GM19455 (cell line): ENCODE measurements around the gene AFAP1.

ENCODE experiments used
- ATAC-seq: cut with Tn5 transposase; IDR thresholded peaks from one replicate; pipeline ENCODE4 v1.9.1; 2021; ENCODE audit not compliant: unreplicated experiment

Gene AFAP1

DNA sequence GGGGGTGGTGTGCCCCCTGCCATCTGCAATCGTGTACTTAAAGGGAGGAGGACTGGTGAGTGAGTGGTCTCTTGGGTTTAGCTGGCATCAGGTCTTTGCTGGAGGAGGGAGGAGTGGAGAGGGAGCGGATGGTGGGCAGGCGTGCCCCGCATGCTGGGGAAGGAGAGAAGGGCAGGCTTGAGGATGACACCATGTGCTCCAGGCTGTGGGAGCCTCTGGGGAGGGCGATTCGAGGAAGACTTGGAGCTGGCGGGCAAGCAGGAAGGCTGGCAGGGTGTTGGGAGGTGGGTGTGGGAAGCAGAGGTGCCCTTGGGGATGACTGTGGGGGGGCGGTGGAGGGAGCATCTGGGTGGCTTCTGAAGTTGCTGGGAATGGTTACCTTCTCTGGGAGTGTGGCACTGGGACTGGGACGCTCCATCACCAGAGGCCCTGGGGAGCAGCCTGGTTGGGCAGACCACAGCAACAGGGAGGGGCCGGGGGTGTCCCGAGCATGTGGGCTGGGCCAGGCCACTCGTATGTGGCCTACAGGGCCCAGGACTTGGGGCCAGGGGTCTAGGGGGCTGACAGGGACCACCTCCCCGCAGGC, 30.8 kb upstream of the AFAP1 start:
- no peak for ATAC-seq

DNA sequence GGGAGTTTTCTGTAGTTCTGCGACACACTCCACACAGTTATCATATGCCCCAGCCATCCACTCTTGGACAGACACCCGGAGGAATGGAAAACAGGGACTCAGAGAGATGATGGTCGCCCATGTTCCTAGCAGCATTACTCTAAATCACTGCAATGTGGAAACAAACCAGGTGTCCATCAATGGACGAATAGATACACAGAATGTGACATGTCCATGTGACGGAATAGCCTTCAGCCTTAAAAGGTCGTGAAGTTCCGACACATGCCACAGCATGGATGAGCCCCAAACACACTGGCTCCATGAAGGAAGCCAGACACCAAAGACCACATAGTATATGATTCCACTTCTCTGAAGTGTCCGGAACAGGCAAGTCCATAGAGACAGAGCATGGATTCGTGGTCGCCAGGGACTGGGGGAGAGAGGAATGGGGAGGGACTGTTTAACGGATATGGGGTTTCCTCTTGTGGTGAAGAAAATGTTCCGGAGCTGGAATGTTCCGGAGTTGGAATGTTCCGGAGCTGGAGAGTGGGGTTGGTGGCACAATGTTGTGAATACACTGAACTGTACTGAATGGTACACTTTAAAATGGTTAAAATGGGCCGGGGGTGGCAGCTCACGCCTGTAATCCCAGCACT, 28.7 kb upstream of the AFAP1 start:
- ATAC-seq: no peak

DNA sequence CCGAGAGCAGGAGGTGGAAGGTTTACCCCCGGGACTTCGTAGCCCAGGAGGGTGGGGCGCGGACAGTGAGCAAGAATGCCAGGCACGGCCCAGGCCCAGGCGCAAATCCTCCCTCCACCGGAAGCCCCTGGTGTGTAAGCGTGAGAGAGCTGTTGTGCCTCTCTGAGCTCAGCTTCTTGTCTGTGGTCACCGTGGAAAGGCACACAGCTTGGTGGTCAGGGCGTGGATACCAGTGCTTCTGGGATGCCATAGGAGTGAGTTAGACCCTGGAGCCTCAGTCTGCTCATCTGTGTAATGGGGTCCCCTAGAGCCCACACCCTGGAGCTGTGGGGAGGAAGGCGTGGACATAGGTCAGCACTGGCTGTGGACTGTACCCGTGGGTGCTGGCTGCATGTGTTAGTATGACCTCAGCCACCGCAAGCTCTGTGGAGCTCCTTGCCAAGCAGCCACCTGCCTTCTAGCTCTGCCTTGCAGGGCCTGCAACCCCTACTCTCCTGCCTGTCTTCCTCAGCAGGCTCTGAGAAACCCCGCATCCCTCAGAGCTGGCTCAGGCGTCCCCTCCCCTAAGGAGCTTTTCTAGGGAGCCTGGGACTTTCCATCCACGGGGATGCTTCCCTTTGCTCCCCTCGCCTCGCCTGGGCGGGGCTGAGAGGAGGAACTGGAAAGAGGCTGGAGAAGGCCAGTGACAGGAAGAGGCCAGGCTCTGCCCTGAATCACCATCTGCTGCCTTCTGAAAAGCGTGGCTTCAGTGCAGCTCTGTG, 28.0 kb upstream of the AFAP1 start:
- ATAC-seq: no peak

DNA sequence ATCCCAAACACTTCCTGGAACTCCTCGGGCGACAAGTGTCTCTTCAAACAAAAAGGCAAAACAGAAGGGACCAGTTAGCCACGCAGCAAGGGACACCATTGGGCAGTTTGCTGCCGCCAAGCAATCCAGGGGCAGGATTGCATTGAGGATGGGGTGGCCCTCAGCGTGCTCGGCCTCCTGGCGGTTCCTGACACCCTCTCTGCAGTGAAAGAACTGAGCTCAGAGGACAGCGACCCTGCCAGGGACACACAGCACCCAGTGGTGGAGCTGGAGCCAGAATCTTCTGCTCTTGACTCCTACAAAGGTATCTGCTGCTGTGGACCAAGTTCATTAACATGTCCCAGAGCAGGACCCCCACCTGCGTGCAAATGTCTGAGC, 27.4 kb upstream of the AFAP1 start:
- no peak for ATAC-seq

DNA sequence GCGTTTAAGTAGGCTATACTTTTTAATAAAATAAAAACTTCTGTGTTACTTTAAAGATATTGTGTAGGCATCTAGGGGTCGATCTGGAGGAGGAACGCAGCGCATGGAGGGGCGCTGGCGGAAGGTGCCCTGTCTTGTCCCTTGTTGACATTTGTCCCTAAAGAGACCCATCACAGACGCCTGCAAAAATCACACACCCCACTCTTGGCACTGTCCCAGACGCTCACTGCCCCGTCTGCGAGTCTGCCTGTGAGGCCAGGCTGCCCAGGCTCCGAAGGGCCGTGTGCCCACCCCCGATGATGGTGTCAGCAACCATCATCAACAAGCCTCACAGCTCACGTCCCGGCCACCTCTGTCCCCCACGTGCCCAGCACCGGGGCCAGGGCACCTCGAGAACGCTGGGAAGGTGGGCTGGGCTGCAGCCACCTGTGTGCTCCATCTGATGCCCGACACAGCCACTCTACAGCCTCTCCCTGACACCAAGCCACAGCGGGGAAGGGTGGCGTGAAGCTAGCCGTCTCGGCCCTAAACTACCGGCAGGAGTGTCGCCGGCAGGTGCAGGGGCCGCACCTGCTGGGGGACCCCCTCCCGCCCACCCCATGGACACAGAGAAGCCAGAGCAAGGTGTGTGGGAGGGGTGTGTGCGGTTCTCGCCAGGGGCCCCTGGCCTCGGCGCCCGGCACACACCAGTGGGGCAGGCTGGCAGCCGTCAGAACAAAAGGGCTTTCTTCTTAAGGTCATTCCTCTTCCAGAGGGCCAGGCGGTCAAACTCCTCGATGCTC, 26.8 kb upstream of the AFAP1 start:
- ATAC-seq: no peak

DNA sequence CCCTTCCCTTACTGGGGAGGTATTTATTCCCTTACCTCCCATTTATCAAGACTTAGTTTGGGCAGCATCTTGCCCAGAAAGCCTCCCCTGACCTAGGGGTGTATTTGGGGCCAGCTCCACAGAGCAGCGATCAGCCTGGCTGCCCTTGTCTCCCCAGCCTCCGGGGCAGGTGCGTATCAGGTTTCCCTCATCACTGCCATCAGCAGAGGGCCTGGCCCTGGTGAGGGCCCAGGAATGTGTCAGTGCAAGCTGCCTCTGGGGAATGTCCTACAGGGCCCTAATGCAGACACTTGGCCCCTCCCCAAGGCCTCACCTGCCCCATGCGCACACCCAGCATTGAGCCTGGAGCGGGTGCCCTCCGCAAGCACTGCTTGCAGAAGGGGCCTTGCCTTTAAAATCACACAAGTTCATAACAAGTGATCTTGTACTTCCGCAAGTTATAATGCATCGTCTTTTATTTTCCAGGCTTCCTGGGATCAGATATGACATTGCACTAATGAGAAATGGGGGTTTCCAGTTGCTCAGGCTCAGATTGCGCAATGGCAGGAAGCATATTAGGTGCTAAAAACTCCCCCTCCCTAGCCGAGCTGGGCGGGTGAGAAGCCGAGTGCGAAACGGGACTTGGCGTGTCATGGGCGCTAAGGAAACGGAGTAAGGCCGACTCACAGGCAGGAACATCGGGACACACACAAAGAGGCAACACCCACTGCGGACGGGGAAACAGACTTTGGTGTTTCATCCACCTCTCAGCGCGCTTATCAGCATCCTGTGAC, 25.4 kb upstream of the AFAP1 start:
- no peak for ATAC-seq

DNA sequence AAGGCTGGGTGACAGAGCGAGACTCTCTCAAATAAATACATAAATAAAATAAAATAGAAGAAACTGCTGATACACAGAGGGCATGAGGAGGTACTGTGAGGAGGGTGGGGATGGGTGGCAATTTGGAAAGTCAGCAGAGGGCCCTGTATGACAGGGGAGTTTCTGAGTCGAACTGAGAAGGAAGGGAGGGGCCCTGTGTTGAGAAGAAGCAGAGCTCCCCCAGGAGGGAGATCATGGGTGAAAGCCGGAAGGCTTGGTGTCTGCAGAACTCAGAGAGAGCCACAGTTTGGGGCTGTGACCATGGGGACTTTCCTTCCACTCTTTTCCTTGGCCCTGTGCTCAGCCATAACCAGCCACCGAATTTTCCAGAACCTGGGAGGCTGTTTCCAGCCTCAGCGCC, 24.8 kb upstream of the AFAP1 start:
- no peak for ATAC-seq

DNA sequence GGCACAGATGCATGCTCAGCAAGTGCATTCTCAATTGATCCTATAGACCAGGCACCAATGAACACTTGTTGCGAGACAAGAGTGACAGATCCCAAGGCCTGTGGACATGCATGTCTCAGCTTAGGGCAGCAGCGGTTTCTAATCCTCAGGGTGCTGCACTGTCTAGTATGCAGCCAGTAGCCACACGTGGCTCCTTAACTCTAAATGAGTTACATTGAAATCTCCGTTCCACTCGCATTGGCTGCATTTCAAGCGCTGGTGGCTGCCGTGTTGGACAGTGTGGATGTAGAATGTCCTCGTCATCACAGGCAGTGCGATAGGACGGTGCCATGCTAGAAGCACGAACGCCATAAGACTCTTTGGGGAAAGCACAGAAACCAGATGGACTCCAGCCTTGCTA, 24.0 kb upstream of the AFAP1 start:
- no peak for ATAC-seq

DNA sequence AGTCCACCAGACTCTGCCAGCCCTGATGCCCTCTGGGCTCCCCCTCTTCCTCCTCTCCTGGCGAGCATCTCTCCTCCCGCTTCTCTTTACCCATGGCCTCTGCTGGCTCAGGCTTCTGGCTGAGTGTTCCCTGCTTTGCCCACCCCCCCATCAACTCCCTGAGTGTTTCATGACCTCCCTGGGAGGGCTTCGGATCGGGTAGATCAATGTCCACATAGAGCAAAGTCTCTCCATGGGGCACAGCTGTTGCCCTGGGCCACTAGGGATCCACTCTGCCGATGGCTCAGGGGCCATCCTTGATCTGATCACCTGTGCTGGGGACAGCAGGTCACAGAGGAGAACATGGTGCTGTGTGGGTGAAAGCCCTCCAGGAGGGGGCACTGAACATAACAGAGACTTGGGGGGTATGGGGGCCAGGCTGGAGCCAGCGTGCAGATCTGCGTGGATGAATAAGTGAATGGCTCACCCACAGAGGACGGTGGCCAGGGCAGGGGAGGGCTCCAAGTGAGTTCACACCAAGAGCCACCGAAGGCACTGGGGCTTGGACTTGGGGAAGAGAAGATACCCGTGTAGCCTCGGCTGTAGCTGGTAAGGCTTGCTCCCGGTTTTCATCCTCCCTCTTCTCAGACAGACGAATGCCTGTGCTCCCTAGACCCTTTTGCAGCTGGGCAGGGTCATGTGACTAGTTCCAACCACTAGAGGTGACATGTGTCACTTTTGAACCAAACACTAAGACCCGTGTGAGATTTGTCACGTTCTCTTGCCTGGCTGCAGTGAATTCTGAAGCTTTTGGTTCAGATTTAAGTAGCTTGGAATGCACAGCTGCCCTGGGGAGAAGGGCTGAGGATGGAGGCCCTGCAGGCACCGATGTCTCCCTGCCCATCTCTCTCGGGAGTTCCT, 23.2 kb upstream of the AFAP1 start:
- no peak for ATAC-seq

DNA sequence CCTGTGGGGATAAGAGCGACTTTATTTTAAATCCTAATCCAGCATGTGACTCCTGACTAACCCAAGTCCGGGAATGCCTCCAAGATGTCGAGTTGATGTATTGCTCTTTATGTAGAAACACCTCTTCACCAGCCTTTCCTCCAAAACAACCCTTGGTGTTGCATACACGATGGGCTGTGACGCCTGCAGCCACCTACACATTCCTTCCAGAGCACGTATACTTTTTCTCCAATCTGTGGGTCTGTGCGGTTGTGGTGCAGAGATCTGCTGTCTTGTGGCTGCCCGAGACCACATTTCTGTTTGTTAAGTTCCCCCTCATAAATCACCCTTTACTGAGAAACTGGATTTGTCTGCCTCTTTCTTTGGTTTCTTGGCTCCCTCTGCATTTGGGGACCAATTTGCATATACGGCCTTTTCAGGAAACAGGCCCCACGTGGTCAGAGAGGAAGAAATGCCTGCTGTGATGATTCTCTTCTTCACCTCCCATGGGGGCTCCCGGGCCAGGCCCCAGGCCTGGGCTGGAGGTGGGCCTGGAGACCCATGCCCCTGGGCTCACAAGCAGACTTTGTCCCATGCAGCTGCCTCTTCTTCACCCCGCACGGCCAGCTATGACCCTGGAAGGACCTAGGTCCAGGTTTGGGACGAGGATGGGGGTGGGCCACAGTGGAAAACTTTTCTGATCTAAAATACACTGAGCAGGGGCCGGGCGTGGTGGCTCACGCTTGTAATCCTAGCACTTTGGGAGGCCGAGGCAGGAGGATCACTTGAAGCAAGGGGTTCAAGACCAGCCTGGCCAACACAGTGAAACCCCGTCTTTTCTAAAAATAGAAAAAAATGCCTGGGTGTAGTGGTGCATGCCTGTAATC, 21.4 kb upstream of the AFAP1 start:
- ATAC-seq: no peak

DNA sequence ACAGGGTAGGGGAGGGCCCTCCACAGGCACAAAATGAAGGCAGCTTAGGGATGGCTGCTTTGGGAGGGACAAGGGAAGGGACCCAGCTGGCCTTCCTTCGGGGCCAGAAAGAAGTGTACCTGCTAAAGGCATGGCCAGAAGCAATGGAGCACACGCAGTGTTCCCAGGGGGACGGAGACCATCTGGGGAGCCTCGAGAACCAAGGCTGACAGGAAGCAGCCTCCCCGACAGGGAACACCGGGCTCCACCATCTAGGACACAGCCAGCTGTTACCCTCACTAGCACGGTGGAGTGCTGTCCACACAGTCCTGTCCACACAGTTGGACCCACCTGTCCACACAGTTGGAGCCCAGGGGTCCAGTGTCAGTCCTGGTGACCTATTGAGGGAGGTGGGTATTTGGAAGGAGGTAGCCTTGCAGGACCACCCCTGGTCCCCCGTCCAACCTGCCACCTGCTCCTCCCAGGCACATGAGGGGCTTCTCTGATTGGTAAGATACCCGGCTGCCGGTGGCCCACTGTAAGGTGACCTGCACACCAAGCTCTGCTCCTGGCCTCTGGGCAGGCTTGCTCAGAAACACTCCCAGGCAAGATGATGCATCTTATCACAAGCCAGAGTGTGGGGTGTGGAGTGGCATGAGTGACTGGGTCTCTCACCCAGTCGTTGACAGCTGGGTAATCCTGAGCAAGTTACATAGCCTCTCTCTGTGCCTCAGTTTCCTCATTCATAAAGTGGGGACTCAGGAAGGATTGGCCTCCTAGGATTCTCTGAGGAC, 20.5 kb upstream of the AFAP1 start:
- ATAC-seq: no peak

DNA sequence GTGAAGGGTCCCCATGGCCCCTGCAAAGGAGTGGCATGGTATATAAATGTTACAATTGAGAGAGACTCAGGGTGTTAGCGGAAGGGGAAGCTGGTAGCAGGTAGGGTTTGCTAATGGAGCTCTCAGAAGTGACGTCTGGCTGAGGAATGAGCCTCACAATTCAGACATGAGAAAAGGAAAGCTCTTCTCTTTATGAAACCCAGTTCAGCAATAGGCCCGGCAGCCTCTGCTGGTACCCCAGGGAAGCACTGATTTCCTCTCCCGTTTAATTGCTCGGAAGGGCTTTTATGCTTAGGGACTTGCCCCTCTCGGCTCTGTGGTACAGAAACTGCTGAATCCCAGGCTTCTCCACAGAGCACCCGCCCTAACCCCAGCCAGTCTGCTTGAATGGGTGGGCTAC, 19.4 kb upstream of the AFAP1 start:
- no peak for ATAC-seq

DNA sequence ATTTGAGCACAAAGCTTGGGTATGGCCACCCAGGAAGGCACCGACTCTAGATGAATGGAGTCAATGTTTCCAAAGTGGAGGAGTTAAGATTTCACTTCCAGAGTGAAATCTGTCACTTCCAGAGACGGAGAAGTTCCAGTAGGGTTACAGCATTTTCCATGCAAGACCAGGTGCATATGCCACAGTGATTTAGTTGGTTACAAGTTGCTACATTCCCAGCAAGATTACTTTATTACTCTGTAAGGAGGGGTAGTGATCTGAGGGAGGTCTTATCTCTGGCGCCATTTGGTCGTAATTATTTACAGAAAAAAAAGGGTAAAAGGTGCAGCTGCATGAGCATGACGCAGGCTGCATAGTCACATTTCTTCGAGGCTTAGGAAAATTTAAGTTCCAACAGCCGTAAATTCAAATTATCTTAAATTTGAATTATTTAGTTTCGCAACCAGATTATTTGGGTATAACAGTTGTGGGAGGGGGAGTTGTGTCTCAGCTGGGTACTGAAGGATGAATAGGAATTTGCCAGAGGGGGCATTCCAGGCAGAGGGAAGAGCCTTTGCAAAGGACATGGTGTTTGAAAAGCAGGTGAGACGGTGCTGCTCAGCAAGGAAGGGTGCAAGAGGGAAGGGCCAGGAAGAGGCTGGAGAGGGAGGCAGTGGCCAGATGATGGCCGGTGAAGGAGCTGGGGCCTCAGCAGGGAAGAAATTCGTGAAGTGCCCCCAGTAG, 17.4 kb upstream of the AFAP1 start:
- ATAC-seq: no peak

DNA sequence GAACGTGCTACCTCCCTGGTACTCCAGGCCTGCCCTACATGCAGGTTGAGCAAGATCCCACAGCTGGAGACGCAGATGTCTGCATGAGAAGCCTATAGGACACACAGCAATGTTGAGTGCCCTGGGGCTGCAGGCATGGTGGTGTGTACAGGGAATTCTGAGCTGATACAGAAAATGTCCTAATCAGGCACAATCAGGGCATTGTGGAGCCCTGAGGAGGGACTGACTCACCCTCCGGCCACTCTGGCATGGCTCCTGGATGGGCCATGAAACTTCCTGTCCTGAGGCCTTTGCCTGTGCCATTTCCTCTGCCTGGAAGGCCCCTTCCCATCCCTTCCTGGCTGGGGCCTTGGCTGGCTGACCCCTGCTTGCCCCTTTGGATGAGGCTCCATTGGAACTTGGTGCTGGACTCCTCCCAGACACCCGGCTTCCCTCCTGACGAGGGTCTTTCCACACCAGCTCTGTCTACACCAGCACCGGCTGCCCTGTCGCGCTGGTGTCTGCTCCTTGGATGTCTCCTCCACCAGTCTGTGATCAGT, 16.7 kb upstream of the AFAP1 start:
- no peak for ATAC-seq

DNA sequence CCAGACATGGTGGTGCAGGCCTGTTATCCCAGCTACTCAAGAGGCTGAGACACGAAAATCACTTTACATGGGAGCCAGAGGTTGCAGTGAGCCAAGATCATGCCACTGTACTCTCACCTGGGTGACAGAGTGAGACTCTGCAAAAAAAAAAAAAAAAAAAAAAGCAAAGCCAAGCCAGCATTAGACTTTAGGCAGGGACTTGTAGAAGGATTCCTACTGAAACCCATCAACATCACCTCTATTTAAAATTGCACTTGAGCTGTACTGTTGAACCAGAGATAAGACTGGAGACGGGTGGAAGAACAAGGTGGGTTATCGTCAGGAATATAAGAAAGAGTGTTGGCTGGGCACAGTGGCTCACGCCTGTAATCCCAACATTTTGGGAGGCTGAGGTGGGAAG, 15.7 kb upstream of the AFAP1 start:
- ATAC-seq: no peak

DNA sequence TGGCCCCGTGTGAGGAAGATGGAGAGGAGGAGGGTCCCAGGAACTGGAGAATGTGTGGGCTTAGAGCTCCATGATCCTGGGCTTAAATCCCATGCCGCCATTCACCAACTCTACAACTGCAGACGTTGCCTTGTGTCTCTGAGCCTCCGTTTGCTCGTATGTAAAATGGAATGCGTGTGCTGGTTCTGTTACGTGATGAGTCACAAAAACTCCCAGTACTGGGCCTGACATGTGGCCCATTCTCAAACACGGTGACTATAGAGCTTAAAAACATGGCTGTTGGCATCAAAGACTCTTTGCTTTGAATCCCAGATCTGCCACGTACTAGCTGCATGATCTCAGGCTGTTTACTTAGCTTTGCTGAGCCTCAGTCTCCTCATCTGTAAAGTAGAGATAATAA, 13.0 kb upstream of the AFAP1 start:
- no peak for ATAC-seq

DNA sequence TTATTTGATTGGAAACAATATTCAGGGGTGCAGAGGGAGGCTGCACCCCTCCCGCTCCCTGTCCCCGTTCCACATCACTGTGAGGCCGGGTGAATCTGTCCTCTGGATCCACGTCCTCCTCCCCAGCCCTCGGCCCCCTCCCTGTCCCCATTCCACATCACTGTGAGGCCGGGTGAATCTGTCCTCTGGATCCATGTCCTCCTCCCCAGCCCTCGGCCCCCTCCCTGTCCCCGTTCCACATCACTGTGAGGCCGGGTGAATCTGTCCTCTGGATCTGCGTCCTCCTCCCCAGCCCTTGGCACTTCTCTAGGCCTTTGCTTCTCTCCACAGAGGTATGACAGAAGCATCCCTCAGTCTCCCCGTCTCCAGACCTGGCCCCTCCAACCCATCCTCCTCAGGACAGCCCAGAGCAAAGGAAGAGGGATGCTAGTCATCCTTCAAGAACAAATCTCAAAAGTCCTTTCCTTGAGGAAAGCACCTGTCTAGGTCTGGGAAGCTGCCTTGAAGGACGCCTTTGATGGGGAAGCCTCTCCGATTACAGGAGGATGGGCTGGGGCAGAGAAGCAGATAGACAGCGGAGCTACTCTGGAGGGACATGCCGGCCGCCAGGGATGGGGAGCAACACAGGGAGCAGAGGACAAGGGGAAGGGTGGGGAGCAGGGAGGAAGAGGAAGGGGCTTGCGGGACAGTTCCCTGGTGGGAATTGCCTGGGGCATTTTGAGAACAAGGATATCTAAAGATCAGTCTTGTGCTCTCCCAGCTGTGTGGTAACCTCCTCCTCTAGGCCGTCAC, 10.8 kb upstream of the AFAP1 start:
- ATAC-seq: no peak
